ENCODE results near the gene BCAS4.
"Not testable (repeated sequence)": the region's sequence is repeated elsewhere in the genome, so short reads cannot be mapped to it uniquely, and the experiment has no call there.

The BCAS4 gene

DNA sequence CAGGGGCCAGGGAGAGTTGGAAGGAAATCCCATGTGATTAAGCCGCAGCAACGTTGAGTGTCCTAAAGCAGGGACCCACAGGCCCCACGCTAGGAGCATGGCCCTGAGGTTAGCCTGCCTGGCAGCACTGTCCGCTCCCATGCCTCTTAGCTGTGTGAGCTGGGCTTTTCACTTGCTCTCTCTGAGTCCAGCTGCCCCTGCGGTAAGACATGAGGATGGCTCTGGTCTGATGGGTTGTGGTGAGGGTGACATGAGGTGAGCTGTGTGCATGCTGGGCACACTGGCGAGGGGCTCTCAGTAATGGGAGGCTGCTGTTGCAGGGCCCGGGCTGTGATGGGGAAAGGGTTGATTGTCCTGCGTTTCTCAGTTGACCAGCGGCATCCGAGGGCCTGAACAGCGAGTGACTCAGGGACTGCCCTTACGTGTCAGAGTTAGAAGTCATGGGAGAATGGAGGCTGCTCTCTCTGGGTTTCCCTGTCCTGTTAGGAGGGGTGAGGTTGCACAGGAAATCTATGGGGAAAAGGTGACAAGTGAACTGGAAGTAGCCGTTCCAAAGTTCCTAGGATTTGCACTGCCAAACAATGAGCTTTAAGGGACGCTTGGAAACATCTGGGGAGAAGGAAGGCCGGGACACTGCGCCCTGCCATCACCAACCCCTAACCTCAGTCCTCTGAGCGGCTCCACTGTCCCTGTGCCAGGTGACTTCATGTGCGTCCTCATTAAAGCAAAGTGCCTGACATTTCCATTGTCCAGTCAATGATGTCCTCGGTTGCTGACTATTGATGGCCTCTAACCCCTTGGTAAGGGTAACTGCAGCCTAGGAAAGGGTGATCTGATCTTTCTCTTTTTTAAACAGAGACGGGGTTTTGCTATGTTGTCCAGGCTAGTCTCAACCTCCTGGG, 85.0 kb downstream of the BCAS4 start:
- H3K27ac ChIP-seq, result no peak overlapping the region
- TF ChIP-seq, protein P1, sequence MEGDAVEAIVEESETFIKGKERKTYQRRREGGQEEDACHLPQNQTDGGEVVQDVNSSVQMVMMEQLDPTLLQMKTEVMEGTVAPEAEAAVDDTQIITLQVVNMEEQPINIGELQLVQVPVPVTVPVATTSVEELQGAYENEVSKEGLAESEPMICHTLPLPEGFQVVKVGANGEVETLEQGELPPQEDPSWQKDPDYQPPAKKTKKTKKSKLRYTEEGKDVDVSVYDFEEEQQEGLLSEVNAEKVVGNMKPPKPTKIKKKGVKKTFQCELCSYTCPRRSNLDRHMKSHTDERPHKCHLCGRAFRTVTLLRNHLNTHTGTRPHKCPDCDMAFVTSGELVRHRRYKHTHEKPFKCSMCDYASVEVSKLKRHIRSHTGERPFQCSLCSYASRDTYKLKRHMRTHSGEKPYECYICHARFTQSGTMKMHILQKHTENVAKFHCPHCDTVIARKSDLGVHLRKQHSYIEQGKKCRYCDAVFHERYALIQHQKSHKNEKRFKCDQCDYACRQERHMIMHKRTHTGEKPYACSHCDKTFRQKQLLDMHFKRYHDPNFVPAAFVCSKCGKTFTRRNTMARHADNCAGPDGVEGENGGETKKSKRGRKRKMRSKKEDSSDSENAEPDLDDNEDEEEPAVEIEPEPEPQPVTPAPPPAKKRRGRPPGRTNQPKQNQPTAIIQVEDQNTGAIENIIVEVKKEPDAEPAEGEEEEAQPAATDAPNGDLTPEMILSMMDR (conservative IDR thresholded peaks at IDR 0.05), result no peak
- no peak for TF ChIP-seq ZFX (IDR thresholded peaks at IDR 0.05)

DNA sequence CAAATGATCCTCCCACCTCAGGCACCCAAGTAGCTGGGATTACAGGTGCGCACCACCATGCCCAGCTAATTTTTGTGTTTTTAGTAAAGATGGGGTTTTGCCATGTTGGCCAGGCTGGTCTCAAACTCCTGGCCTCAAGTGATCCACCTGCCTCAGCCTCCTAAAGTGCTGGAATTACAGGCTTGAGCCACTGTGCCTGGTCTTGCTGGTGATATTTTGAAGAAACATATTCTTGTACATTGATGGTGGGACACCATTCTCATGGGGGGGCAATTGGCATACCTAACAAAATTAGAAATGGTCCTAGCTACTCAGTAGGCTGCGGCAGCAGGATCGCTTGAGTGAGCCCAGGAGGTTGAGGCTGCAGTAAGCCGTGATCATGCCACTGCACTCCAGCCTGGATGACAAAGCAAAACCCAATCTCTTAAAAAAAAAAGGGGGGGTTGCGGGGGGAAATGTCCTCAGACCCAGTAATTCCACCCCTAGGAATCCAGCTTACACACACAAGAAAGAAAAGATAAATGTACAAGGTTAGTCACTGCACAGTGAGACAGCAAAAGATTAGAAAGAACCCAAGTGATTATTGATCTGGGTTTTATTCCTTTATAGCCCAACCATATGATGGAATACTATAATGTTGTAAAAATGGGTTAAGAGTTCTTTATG, 87.0 kb downstream of the BCAS4 start:
- H3K27ac ChIP-seq, result not testable (repeated sequence)

DNA sequence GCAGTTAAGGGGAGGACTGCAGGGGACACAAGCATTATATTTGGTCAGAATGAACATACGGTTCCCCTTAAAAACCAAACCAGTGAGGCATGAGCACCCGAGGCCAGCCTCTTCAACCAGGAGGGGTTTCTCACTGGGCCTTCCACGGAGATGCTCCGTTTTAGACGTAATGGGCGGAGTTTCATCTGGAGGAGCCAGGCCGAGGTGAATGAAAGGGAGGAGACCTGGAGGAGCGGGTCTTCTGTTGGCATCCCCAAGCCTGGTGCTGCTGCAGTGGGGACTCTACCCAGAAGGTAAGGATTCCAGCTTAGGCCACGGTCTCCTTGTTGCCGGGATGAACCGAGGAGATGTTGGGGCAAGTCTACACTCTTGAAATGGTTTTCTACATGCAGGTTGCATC, 89.0 kb downstream of the BCAS4 start:
- TF ChIP-seq ZFX (IDR thresholded peaks at IDR 0.05), result no peak
- TF ChIP-seq, protein P1 (conservative IDR thresholded peaks at IDR 0.05), result no peak
- H3K27ac ChIP-seq, result no peak overlapping the region

DNA sequence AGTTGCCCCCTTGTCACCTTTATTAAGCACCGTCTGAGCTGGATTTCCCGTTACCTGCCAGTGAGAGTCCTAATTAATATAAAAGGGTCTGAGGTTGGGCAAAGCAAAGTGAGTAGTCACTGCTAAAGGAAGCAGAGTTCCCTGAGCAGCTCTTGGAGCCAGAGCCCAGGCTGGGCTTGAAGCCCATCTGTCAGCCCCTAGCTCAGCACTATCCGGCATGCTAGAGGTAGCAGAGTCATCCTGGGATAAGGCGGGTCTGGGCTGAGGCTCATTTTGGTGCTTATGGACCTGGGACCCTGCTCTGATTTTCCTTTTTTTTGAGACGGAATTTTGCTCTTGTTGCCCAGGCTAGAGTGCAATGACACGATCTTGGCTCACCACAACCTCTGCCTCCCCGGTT, 90.2 kb downstream of the BCAS4 start:
- TF ChIP-seq, protein P1 (conservative IDR thresholded peaks at IDR 0.05), result no peak
- TF ChIP-seq ZFX (IDR thresholded peaks at IDR 0.05), result no peak
- H3K27ac ChIP-seq, result no peak overlapping the region

DNA sequence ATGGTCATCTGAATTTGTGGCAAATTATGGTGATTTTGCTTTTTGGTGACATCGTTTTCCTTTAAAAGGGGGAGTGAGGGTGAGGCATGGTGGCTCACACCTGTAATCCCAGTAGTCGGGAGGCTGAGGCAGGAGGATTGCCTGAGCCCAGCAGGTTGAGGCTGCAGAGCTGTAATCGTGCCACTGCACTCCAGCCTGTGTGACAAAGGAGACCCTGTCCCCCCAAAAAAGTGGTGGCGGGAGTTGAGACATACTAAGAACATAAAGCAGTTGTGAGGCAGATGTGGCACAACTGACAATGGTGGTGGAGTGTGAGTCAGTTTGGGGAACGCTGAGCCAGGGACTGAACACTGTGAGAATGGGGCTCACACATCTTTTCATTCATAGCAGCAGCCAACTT, 90.9 kb downstream of the BCAS4 start:
- no peak overlapping the region for H3K27ac ChIP-seq
- no peak for TF ChIP-seq ZFX (IDR thresholded peaks at IDR 0.05)
- TF ChIP-seq, protein P1 (conservative IDR thresholded peaks at IDR 0.05), result no peak

DNA sequence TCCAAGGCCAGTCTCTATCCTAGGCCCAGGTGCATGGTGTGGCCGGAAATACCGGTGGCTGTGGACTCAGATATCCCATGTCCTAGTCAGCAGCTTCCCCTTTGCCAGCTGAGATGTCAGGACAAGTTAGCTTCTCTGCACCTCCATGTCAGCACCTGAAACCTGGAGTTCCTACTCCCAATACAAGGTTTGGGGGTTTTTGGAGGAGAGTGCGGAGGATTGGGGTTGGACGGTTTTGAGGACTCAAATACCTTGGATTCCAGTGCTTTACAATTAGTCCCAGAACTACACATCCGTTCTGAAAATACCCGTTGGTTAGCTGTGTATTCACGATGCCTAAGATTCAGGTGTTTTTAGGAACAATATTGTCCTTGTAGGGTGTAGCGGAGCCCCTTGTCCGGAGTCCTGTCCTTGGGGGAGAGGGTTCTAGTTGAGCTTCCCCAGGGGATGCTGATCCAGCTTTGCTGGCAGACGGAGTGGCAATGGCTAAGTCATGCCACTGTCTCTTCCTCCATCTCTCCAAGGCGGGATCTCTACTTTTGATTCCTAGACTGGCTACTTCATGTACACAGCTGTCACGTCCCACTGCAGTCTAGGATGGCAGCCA, 91.4 kb downstream of the BCAS4 start:
- TF ChIP-seq ZFX (IDR thresholded peaks at IDR 0.05), result no peak
- TF ChIP-seq, protein P1 (conservative IDR thresholded peaks at IDR 0.05), result no peak

DNA sequence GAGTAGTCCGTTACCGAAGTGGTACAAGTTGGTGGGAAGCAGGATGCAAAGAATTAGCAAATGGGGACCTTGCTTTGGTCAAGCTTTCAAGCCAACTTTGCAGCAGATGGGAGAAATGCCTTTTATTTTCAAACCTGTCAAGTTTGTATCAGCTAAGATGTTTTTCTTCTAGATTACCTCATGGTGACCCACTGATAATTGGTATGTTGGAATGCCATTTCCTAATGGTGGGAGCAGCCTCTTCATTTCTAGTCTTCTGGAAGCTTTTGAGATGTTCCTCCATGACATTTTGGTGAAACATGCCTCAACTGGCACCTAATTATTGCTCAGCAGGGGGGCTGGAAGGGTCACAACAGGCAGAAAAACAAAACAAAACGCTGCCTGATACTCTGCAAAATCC, 92.7 kb downstream of the BCAS4 start:
- no peak overlapping the region for H3K27ac ChIP-seq
- TF ChIP-seq, protein P1 (conservative IDR thresholded peaks at IDR 0.05), result no peak
- TF ChIP-seq ZFX (IDR thresholded peaks at IDR 0.05), result no peak

More for the DNA sequence above, 91.4 kb downstream of the BCAS4 start:
- H3K27ac ChIP-seq, result no peak overlapping the region
